ENCODE data around the gene IFI16.

The IFI16 gene

DNA sequence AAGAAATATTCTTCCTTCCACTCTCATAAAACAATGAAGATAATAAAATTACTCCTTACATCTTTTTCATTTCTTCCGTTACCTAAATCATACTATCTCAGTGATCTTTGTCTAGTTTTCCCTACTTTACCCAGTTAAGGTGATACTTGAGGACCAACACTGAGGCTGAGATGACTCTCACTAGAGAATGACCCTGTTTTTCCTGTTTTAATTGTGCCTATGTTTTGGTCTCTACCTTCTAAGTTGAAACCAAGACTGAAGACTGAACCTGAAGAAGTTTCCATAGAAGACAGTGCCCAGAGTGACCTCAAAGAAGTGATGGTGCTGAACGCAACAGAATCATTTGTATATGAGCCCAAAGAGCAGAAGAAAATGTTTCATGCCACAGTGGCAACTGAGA, 41.7 kb downstream of the IFI16 start:
- TF ChIP-seq, protein P1, sequence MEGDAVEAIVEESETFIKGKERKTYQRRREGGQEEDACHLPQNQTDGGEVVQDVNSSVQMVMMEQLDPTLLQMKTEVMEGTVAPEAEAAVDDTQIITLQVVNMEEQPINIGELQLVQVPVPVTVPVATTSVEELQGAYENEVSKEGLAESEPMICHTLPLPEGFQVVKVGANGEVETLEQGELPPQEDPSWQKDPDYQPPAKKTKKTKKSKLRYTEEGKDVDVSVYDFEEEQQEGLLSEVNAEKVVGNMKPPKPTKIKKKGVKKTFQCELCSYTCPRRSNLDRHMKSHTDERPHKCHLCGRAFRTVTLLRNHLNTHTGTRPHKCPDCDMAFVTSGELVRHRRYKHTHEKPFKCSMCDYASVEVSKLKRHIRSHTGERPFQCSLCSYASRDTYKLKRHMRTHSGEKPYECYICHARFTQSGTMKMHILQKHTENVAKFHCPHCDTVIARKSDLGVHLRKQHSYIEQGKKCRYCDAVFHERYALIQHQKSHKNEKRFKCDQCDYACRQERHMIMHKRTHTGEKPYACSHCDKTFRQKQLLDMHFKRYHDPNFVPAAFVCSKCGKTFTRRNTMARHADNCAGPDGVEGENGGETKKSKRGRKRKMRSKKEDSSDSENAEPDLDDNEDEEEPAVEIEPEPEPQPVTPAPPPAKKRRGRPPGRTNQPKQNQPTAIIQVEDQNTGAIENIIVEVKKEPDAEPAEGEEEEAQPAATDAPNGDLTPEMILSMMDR (IDR thresholded peaks at IDR 0.05; ENCODE audit: low read depth, low read length) = no peak
- in situ Hi-C loops (cut with HindIII; ENCODE audit: low sequenced_read_pairs) = no loop called here
- DNase-seq (ENCODE audit: low read depth, low spot score) = no peak
- no peak overlapping the region for H3K4me3 ChIP-seq (ENCODE audit: low read depth, low read length)

DNA sequence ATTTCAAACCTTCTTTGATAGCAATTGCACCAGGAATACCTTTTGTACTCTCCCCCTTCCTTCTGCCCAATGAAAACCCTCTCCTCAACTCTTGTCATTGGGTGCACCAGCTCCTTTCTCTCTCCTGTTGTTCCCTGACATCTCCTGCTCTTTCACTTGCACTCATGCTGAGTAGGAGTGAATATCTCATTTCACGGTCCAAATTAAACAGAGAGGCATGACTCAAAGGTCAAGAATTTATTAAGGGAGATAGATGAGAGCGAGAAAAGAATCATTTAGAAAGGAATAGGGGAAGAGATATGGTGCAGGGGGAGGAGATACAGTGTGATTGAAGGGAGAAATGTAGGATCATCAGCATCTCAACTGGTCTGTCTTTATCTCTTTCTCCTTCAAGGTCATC, 44.7 kb downstream of the IFI16 start:
- in situ Hi-C loops (cut with HindIII; ENCODE audit: low sequenced_read_pairs) = no loop called here
- DNase-seq (ENCODE audit: low read depth, low spot score) = peak; percentile 10
- no peak overlapping the region for H3K4me3 ChIP-seq (ENCODE audit: low read depth, low read length)
- TF ChIP-seq, protein P1 (IDR thresholded peaks at IDR 0.05; ENCODE audit: low read depth, low read length) = no peak

DNA sequence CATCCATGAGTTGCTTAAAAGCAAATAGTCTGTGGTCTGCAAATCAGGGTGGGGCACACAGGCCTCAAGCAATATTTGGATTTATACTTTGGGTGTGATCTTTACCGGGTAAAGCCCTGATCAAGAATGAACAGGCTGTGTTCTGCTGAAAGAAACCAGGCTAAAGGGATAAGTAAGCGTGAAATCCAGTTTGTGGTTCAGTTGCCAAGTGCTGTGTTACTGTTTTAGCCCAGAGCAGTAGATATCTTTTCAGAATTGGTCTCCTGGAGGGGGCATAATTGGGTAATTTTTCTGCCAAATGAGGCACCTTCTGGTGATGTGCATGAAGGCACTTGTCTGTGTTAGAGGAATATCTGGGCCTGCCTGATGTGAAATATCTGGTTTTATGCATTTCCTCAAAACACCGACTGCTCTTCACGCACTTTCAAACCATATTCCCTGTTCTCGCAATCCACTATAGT, 45.5 kb downstream of the IFI16 start:
- DNase-seq (ENCODE audit: low read depth, low spot score) = no peak
- no peak overlapping the region for H3K4me3 ChIP-seq (ENCODE audit: low read depth, low read length)
- in situ Hi-C loops (cut with HindIII; ENCODE audit: low sequenced_read_pairs) = no loop called here

DNA sequence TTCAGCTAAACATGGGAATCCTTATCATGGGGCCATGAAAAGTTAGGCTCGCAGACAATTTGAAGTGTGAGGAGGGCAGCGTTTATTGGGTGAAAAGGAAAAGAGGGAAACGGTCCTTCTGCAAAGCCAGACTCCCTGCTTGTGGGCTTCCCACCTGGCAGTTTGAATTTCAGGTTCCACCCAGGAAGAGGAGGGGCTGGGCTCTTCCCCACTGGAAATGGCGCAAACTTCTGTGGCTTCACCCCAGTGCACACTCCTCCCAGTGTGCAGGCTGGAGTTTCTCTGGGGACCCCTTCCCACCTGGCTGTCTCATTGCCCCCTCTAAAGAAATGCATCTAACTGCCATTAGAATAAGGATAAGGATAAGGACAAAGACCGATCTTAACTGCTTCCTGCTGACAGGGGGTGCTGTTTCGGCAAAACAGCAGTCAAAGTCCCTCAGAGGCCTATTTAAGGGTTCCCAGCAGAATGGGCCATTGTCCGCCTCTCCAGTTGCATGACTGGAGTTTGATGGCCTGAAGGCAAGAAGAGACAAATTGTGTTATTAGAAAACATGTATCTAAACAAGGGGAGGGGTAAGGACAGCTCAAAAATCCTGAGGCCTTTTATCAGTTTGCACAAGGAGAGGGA, 46.5 kb downstream of the IFI16 start:
- TF ChIP-seq, protein P1 (IDR thresholded peaks at IDR 0.05; ENCODE audit: low read depth, low read length) = no peak
- H3K4me3 ChIP-seq (ENCODE audit: low read depth, low read length) = no peak overlapping the region
- in situ Hi-C loops (cut with HindIII; ENCODE audit: low sequenced_read_pairs) = no loop called here
- DNase-seq (ENCODE audit: low read depth, low spot score) = no peak

More for the DNA sequence above, 45.5 kb downstream of the IFI16 start:
- TF ChIP-seq, protein P1 (IDR thresholded peaks at IDR 0.05; ENCODE audit: low read depth, low read length) = no peak

DNA sequence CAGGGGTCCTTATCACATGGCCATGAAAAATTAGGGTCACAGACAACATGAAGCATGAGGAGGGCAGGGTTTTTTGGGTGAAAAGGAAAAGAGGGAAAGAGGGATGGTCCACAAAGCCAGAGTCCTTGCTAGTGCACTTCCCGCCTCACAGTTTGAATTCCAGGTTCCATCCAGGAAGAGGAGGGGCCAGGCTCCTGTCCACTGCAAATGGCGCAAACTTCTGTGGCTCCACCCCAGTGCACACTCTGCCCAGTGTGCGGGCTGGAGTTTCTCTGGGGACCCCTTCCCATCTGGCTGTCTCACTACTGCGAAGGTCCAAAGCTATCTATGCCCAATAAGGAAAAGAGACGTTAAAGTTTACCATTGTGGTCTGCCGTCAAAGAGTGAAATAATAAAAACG, 49.0 kb downstream of the IFI16 start:
- TF ChIP-seq, protein P1 (IDR thresholded peaks at IDR 0.05; ENCODE audit: low read depth, low read length) = no peak
- no peak for DNase-seq (ENCODE audit: low read depth, low spot score)
- in situ Hi-C loops (cut with HindIII; ENCODE audit: low sequenced_read_pairs) = no loop called here
- no peak overlapping the region for H3K4me3 ChIP-seq (ENCODE audit: low read depth, low read length)

DNA sequence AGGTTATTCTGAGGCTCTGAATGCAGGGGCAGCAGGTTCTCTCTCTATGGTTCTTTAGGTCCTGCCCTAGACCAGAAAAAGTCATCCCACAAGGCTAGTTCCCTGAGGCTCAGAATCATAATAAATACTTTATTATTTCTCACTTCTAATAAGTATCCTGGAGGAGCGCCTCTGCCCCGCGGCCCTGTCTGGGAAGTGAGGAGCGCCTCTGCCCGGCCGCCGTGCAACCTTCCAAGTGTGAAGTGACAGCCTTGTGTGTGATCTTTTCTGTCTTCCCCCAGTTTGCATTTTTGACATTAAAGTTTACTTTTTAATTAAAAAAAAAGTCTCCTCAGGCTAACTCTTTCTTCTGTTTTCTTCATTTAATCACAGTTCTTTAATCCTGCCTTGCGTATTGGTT, 55.4 kb downstream of the IFI16 start:
- no peak overlapping the region for H3K4me3 ChIP-seq (ENCODE audit: low read depth, low read length)
- in situ Hi-C loops (cut with HindIII; ENCODE audit: low sequenced_read_pairs) = no loop called here
- TF ChIP-seq, protein P1 (IDR thresholded peaks at IDR 0.05; ENCODE audit: low read depth, low read length) = no peak
- no peak for DNase-seq (ENCODE audit: low read depth, low spot score)

Data from astrocyte of the spinal cord (primary cell).